Astrocyte of the spinal cord (primary cell): ENCODE data around the gene RABGAP1L.
A peak's percentile ranks its signal among the peaks of the same experiment; 100 is the strongest.
"Not testable (repeated sequence)": the region's sequence is repeated elsewhere in the genome, so short reads cannot be mapped to it uniquely, and the experiment has no call there.

ENCODE experiments used
- DNase-seq: peaks from one replicate; pipeline ENCODE4 v3.0.0; 2011; ENCODE audit warnings: low read depth, low spot score
- H3K4me3 ChIP-seq: 2 replicates; pipeline ENCODE4 v1.5.1; 2011; ENCODE audit warnings: low read depth, mild to moderate bottlenecking, low read length, moderate library complexity
- in situ Hi-C: cut with HindIII; loops from 2 replicates; pipeline ENCODE4 v1.10.0; 2017; ENCODE audit warnings: low sequenced_read_pairs
- TF ChIP-seq, protein P1 (sequence below): IDR thresholded peaks from 2 replicates; pipeline ENCODE4 v1.5.1; 2012; ENCODE audit warnings: low read depth, mild to moderate bottlenecking, low read length, inconsistent platforms

RABGAP1L gene

DNA sequence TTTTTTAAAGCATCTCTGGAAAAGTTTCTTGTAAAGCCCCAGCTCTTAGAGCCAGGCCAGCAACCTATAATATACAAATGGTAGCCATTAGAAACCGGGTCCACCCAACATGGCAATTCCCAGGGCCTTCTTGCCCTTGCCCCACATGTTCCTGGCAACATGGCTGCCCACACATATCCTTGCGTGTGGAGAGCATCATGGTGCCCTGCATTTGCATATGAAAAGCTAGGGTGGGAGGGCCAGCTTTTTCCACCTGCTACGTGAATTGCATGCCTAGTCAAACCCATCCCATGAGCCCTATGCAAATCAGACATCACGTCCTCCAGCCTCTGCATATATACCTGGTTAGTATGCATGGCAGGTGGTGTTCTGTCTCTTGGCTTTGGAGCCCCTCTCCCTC lies 88.2 kb downstream of the RABGAP1L start:
- TF ChIP-seq, protein P1, sequence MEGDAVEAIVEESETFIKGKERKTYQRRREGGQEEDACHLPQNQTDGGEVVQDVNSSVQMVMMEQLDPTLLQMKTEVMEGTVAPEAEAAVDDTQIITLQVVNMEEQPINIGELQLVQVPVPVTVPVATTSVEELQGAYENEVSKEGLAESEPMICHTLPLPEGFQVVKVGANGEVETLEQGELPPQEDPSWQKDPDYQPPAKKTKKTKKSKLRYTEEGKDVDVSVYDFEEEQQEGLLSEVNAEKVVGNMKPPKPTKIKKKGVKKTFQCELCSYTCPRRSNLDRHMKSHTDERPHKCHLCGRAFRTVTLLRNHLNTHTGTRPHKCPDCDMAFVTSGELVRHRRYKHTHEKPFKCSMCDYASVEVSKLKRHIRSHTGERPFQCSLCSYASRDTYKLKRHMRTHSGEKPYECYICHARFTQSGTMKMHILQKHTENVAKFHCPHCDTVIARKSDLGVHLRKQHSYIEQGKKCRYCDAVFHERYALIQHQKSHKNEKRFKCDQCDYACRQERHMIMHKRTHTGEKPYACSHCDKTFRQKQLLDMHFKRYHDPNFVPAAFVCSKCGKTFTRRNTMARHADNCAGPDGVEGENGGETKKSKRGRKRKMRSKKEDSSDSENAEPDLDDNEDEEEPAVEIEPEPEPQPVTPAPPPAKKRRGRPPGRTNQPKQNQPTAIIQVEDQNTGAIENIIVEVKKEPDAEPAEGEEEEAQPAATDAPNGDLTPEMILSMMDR = no peak

DNA sequence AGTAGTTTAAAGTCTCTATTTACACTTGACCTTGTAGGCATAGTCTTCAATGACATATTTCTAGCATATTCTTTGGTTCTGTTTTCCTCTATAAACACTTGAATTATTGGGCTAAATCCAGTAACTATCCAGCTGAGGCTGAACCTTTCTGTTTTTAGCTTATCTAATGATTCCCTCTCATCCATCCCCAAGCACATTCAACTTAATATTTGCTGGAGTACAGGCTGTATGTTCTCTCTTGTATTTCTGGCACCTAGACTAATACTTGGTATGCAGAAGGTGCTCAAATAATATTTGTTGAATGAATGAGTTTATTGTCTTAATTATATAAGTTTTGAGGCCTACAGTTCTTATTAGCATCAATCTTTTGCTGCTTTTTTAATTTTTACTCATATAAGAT lies 88.7 kb downstream of the RABGAP1L start:
- no peak for DNase-seq
- in situ Hi-C loops = no loop called here
- TF ChIP-seq, protein P1 = no peak
- H3K4me3 ChIP-seq = no peak overlapping the region

More for the DNA sequence above, 88.2 kb downstream of the RABGAP1L start:
- DNase-seq = no peak
- no peak overlapping the region for H3K4me3 ChIP-seq
- in situ Hi-C loops = no loop called here

DNA sequence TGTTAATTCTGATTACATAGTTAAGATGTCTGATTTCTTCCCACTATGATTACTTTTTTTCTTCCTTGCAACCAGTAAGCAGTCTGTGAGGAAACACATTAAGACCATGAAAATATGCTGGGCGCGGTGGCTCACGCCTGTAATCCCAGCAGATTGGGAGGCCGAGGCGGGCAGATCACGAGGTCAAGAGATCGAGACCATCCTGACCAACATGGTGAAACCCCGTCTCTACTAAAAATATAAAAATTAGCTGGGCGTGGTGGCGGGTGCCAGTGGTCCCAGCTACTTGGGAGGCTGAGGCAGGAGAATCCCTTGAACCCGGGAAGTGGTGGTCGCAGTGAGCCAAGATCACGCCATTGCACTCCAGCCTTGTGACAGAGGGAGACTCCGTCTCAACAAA lies 97.1 kb downstream of the RABGAP1L start:
- DNase-seq, H3K4me3 ChIP-seq: not testable (repeated sequence)
- in situ Hi-C loops = loop anchor here (25.0 kb wide), 1 partner anchor 481 kb away; no protein-coding TSS in a partner anchor

DNA sequence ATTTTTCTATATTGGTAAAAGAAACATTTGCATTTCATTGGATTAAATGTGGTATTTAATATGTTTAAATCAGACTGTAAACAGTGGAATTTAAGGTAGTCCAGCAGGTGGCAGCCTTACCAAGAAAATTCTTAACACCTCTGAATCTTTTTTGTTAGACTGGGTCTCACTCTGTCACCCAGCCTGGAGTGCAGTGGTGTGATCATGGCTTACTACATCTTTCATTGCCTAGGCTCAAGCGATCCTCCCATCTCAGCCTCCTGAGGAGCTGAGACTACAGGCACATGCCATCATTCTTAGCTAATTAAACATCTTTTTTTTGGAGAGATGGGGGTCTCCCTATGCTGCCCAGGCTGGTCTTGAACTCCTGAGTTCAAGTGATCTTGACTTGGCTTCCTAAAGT lies 98.8 kb downstream of the RABGAP1L start:
- DNase-seq = peak; percentile 49
- TF ChIP-seq, protein P1 = peak; percentile 45
- H3K4me3 ChIP-seq = no peak overlapping the region
- in situ Hi-C loops = loop anchor here (25.0 kb wide), 1 partner anchor 479 kb away; no protein-coding TSS in a partner anchor

DNA sequence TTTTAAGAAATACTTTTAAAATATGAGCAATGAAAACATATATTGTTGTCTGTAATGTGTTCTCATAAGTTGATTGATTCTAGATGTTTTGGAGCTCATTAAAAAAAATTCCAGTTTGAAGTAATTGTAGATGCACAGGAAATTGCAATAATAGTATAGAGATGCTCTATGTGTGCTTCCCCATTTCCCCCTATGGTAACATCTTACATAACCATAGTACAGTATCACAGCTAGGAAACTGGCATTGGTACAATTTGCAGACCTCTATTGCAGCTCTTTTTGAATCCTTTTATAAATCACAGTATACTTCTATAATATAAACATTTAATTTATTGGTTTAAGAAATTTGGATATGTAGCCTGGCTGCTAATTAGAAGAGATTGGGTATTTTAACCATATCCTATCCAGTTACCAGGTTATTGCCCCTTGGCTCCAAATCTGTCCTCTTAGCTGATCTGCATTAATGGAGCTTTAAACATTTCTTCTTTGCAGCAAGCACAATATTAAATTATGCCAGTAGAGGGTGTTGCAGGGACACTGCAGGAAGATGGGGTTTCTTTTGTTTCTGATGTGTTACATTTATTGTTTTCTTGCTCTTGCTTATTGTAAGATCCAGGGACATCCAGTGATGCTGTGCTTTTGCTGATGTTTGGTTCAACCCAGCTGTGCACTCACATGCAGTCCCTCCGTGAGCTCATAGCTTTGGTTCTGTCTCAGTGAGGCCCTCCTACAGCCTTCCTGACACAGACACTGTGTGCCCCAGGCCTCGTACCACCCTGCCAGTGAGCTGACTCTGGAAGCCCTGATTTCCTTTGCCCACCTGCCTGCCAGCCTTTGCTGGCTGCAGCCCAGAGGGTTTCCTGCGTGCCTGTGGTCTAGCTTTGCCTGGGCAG lies 103.3 kb downstream of the RABGAP1L start:
- in situ Hi-C loops = loop anchor here (25.0 kb wide), 1 partner anchor 475 kb away; no protein-coding TSS in a partner anchor
- no peak overlapping the region for H3K4me3 ChIP-seq
- TF ChIP-seq, protein P1 = peak; percentile 71
- DNase-seq = peak; percentile 76

DNA sequence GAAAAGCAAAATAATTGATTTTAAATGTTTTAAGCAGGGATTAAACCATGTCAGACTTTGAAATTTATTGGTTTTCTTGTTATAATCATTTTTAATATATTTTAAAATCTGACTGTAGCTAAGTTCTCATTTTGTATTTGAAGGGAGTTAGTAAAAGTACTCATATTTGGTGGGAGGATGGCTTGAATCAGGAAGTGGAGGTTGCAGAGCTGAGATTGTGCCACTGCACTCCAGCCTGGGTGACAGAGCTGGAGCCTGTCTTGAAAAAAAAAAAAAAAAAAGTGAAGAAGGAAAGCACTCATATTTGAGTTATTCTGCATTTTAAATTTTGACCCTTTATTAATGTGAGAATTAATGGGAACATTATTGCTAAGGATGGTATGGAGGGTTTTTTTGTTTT lies 106.0 kb downstream of the RABGAP1L start:
- TF ChIP-seq, protein P1 = no peak
- in situ Hi-C loops = loop anchor here (25.0 kb wide), 1 partner anchor 472 kb away; no protein-coding TSS in a partner anchor
- no peak overlapping the region for H3K4me3 ChIP-seq
- no peak for DNase-seq

DNA sequence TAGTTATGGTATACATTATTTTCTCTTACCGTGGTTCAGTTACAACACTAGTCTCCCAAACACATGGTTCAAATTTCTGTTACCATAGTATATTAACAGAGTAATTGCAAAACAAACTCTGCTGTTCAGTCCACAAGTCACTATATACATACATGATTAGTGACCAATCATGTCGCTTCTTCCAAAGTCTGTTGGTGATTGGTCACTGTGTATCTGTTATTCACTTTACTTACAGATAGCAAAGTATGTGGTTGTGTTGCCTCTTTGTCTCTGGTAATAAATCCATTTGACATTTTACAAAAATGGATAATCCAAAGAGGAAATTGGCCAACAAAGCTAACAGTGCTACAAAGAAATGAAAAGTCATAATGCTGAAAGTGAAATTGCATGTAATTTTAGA lies 107.2 kb downstream of the RABGAP1L start:
- in situ Hi-C loops = loop anchor here (25.0 kb wide), 1 partner anchor 471 kb away; no protein-coding TSS in a partner anchor
- no peak for DNase-seq
- no peak overlapping the region for H3K4me3 ChIP-seq
- TF ChIP-seq, protein P1 = no peak
